ENCODE data around the gene KLHL17. TPM values are rescaled to one million over a fixed set of nuclear protein-coding genes. Genes with fewer than 3 reads are reported as not detected.
"Not testable (repeated sequence)": the region's sequence is repeated elsewhere in the genome, so short reads cannot be mapped to it uniquely, and the experiment has no call there.

KLHL17 gene
- total and polyA plus RNA-seq, 4 donors = 0.98 to 5.4 (median 2.1) TPM

GRCh38 chr1:1005774-1006304 is 45.5 kb downstream of the KLHL17 start (continued):
- no peak for TF ChIP-seq FOXA1 (IDR thresholded peaks at IDR 0.05)

- Histone ChIP-seq H3K9me3 (ENCODE audit: control insufficient read depth in 4 of 4, low read length in 3 of 4) (no peaks in the 10 kb centered on the region), H3K27me3 (ENCODE audit: control insufficient read depth in 4 of 4, insufficient read depth in 4 of 4, low read length in 3 of 4) (no peaks in the 10 kb centered on the region), H3K36me3 (ENCODE audit: control insufficient read depth in 4 of 4, insufficient read depth in 3 of 4, low read depth in 1 of 4, low read length in 3 of 4) (no peaks in the 10 kb centered on the region), H3K4me1 (ENCODE audit: control insufficient read depth in 4 of 4, insufficient read depth in 4 of 4, low read length in 3 of 4) (peaks cover 6 to 25% (median 18%) of the 10 kb centered on the region in 4 donors), H3K27ac (ENCODE audit: low read depth in 1 of 2, low read length in 2 of 2) (peak overlapping the region; percentile 90 to 97), H3K9ac (ENCODE audit: low read depth in 1 of 2, low read length in 2 of 2) (peak overlapping the region in 1 of 2 donors; percentile 81), H3K4me3 (ENCODE audit: low read depth in 1 of 3, low read length in 3 of 3) (peak overlapping the region in 2 of 3 donors; percentile 40 to 49)
- WGBS = 57% methylated on average over 37 of the region's 37 CpGs
- TF ChIP-seq EGR1 (IDR thresholded peaks at IDR 0.05; ENCODE audit: low read depth in 2 of 2) (peak in 1 of 2 donors; percentile 27), RAD21 (IDR thresholded peaks at IDR 0.05) (no peak), YY1 (IDR thresholded peaks at IDR 0.05) (peak; percentile 94), SP1 (IDR thresholded peaks at IDR 0.05) (peak; percentile 98), TAF1 (conservative IDR thresholded peaks at IDR 0.05) (no peak), FOXA2 (IDR thresholded peaks at IDR 0.05) (peak; percentile 30), GABPA (IDR thresholded peaks at IDR 0.05 in 1 of 2, conservative IDR thresholded peaks at IDR 0.05 in 1 of 2) (peak in 1 of 2 donors; percentile 85), MAX (IDR thresholded peaks at IDR 0.05) (peak; percentile 78), HNF4A (conservative IDR thresholded peaks at IDR 0.05) (peak; percentile 99 to 100), CTCF (IDR thresholded peaks at IDR 0.05; ENCODE audit: low read depth, low read length, missing input control) (no peak), FOXA1 (IDR thresholded peaks at IDR 0.05) (peak; percentile 35), RXRA (IDR thresholded peaks at IDR 0.05) (peak; percentile 78 to 92), NR2F2 (IDR thresholded peaks at IDR 0.05) (peak; percentile 38), HNF4G (IDR thresholded peaks at IDR 0.05) (peak; percentile 98), JUND (IDR thresholded peaks at IDR 0.05) (peak; percentile 98 to 99)
- TF ChIP-seq, protein P1, sequence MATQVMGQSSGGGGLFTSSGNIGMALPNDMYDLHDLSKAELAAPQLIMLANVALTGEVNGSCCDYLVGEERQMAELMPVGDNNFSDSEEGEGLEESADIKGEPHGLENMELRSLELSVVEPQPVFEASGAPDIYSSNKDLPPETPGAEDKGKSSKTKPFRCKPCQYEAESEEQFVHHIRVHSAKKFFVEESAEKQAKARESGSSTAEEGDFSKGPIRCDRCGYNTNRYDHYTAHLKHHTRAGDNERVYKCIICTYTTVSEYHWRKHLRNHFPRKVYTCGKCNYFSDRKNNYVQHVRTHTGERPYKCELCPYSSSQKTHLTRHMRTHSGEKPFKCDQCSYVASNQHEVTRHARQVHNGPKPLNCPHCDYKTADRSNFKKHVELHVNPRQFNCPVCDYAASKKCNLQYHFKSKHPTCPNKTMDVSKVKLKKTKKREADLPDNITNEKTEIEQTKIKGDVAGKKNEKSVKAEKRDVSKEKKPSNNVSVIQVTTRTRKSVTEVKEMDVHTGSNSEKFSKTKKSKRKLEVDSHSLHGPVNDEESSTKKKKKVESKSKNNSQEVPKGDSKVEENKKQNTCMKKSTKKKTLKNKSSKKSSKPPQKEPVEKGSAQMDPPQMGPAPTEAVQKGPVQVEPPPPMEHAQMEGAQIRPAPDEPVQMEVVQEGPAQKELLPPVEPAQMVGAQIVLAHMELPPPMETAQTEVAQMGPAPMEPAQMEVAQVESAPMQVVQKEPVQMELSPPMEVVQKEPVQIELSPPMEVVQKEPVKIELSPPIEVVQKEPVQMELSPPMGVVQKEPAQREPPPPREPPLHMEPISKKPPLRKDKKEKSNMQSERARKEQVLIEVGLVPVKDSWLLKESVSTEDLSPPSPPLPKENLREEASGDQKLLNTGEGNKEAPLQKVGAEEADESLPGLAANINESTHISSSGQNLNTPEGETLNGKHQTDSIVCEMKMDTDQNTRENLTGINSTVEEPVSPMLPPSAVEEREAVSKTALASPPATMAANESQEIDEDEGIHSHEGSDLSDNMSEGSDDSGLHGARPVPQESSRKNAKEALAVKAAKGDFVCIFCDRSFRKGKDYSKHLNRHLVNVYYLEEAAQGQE (IDR thresholded peaks at IDR 0.05) = peak; percentile 92
- TF ChIP-seq, protein P2, sequence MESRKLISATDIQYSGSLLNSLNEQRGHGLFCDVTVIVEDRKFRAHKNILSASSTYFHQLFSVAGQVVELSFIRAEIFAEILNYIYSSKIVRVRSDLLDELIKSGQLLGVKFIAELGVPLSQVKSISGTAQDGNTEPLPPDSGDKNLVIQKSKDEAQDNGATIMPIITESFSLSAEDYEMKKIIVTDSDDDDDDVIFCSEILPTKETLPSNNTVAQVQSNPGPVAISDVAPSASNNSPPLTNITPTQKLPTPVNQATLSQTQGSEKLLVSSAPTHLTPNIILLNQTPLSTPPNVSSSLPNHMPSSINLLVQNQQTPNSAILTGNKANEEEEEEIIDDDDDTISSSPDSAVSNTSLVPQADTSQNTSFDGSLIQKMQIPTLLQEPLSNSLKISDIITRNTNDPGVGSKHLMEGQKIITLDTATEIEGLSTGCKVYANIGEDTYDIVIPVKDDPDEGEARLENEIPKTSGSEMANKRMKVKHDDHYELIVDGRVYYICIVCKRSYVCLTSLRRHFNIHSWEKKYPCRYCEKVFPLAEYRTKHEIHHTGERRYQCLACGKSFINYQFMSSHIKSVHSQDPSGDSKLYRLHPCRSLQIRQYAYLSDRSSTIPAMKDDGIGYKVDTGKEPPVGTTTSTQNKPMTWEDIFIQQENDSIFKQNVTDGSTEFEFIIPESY (IDR thresholded peaks at IDR 0.05) = no peak
- TF ChIP-seq, protein P3, sequence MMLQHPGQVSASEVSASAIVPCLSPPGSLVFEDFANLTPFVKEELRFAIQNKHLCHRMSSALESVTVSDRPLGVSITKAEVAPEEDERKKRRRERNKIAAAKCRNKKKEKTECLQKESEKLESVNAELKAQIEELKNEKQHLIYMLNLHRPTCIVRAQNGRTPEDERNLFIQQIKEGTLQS (IDR thresholded peaks at IDR 0.05) = peak; percentile 97
- no peak for DNase-seq (ENCODE audit: low spot score)
Measured at GRCh38 chr1:1006305-1007159, 46.1 kb downstream of the KLHL17 start.

- not testable (repeated sequence) for H3K27me3 ChIP-seq (ENCODE audit: control insufficient read depth in 4 of 4, insufficient read depth in 4 of 4, low read length in 3 of 4); H3K9ac ChIP-seq (ENCODE audit: low read depth in 1 of 2, low read length in 2 of 2); DNase-seq (ENCODE audit: low spot score); H3K36me3 ChIP-seq (ENCODE audit: control insufficient read depth in 4 of 4, insufficient read depth in 3 of 4, low read depth in 1 of 4, low read length in 3 of 4); H3K27ac ChIP-seq (ENCODE audit: low read depth in 1 of 2, low read length in 2 of 2); H3K4me3 ChIP-seq (ENCODE audit: low read depth in 1 of 3, low read length in 3 of 3); H3K9me3 ChIP-seq (ENCODE audit: control insufficient read depth in 4 of 4, low read length in 3 of 4)
- WGBS = 90% methylated on average over 8 of the region's 8 CpGs
- peaks cover 10 to 33% (median 18%) of the 10 kb centered on the region in 4 donors for H3K4me1 ChIP-seq (ENCODE audit: control insufficient read depth in 4 of 4, insufficient read depth in 4 of 4, low read length in 3 of 4)
Measured at GRCh38 chr1:1010131-1010530, 49.7 kb downstream of the KLHL17 start.
